ENCODE results near the gene CDC14B. TPM values are rescaled to one million over a fixed set of nuclear protein-coding genes. Genes with fewer than 3 reads are reported as not detected.

The CDC14B gene
- total RNA-seq, 1 experiment from 2014 or later, result 29.8 TPM

GRCh38 chr9:96497117-96497399 is 122.6 kb downstream of the CDC14B start:
- no peaks in the 10 kb centered on the region for H3K9me3 Mint-ChIP-seq (ENCODE audit: low read depth, unreplicated experiment)
- no TSS peak for BruUV-seq (replicated peaks)
- TF ChIP-seq, protein P1, sequence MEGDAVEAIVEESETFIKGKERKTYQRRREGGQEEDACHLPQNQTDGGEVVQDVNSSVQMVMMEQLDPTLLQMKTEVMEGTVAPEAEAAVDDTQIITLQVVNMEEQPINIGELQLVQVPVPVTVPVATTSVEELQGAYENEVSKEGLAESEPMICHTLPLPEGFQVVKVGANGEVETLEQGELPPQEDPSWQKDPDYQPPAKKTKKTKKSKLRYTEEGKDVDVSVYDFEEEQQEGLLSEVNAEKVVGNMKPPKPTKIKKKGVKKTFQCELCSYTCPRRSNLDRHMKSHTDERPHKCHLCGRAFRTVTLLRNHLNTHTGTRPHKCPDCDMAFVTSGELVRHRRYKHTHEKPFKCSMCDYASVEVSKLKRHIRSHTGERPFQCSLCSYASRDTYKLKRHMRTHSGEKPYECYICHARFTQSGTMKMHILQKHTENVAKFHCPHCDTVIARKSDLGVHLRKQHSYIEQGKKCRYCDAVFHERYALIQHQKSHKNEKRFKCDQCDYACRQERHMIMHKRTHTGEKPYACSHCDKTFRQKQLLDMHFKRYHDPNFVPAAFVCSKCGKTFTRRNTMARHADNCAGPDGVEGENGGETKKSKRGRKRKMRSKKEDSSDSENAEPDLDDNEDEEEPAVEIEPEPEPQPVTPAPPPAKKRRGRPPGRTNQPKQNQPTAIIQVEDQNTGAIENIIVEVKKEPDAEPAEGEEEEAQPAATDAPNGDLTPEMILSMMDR (IDR thresholded peaks at IDR 0.05; ENCODE audit: unreplicated experiment), result no peak
- no peaks in the 10 kb centered on the region for H3K4me1 Mint-ChIP-seq (ENCODE audit: low read depth, unreplicated experiment)
- CTCF ChIA-PET, result interaction anchor here (0.9 kb wide), 1 partner anchor 169 kb away, joined by 4 read pairs; no protein-coding TSS in a partner anchor
- no peaks in the 10 kb centered on the region for H3K27me3 Mint-ChIP-seq (ENCODE audit: unreplicated experiment)
- H3K36me3 Mint-ChIP-seq (ENCODE audit: insufficient read depth, unreplicated experiment), result peaks cover 11% of the 10 kb centered on the region
- H3K27ac Mint-ChIP-seq (ENCODE audit: unreplicated experiment), result no peak overlapping the region
- no peak overlapping the region for H3K4me3 Mint-ChIP-seq (ENCODE audit: low read depth, unreplicated experiment)
- no peak for DNase-seq
- intact Hi-C loops (cut with micrococcal nuclease; ENCODE audit: unreplicated experiment), result no loop called here

DNA sequence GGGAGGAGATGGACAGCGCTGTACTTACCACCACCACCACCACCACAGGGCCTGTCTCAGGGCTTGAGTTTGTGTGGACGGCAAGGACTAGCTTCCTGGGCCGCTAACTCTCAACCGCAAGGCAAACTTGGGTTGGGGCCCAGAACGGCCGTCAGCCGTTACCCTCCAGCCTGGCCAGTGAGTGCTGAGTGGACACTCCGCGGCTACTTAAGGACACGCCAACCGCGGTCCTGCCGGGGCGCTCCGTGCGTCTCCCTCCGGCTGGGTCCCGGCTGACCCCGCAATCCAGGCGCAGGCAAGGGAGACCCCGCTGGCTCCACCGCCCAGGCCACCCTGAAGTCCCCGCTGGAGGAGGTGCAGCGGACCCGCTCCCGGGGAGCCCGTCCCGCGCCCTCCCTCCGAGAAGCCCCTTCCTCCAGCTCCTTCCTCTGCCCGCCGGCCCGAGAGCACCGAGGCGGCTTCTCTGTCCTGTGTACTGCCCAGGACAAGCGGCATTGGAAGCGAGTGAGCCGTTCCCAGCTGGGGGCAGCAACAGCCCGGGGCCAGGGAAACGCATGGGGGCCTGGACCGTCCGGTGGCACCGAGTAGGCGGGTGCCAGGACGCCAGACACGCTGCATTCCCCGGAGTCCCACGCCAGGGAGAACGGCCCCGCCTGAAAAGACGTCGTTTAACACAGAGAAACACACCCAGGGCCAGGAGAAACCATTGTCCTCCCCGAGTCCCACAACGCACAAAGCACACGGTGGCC is 123.1 kb downstream of the CDC14B start:
- Mint-ChIP-seq H3K4me3 (ENCODE audit: low read depth, unreplicated experiment) (no peak overlapping the region), H3K27me3 (ENCODE audit: unreplicated experiment) (no peaks in the 10 kb centered on the region), H3K36me3 (ENCODE audit: insufficient read depth, unreplicated experiment) (peaks cover 16% of the 10 kb centered on the region), H3K4me1 (ENCODE audit: low read depth, unreplicated experiment) (no peaks in the 10 kb centered on the region), H3K27ac (ENCODE audit: unreplicated experiment) (no peak overlapping the region), H3K9me3 (ENCODE audit: low read depth, unreplicated experiment) (no peaks in the 10 kb centered on the region)
- TF ChIP-seq, protein P1 (IDR thresholded peaks at IDR 0.05; ENCODE audit: unreplicated experiment), result no peak
- intact Hi-C loops (cut with micrococcal nuclease; ENCODE audit: unreplicated experiment), result no loop called here
- DNase-seq, result no peak
- no TSS peak for BruUV-seq (replicated peaks)
- CTCF ChIA-PET, result no interaction called here

DNA sequence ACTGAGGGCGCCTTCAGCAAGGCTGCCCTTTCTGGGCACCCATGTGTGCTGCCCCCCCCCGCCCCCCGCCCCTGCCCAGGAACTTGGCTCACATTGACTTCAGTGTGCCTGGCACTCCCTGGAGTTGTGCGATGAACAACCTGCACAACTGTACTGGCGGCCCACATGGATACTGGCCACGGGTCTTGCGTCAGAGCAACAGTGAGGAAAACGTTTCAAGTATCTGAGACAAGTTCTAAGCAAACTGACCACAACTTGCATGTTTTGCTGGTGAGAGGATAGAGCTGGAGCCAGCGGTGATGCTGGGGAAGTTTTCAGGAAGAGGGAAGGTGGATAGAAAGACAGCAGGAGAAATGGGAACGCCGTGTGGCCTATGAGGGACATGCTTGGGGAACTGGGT is 124.3 kb downstream of the CDC14B start:
- Mint-ChIP-seq H3K27me3 (ENCODE audit: unreplicated experiment) (no peaks in the 10 kb centered on the region), H3K4me3 (ENCODE audit: low read depth, unreplicated experiment) (no peak overlapping the region), H3K9me3 (ENCODE audit: low read depth, unreplicated experiment) (no peaks in the 10 kb centered on the region), H3K36me3 (ENCODE audit: insufficient read depth, unreplicated experiment) (peaks cover 17% of the 10 kb centered on the region), H3K27ac (ENCODE audit: unreplicated experiment) (no peak overlapping the region), H3K4me1 (ENCODE audit: low read depth, unreplicated experiment) (no peaks in the 10 kb centered on the region)
- CTCF ChIA-PET, result no interaction called here
- intact Hi-C loops (cut with micrococcal nuclease; ENCODE audit: unreplicated experiment), result no loop called here
- TF ChIP-seq, protein P1 (IDR thresholded peaks at IDR 0.05; ENCODE audit: unreplicated experiment), result no peak
- no peak for DNase-seq
- BruUV-seq (replicated peaks), result no TSS peak

GRCh38 chr9:96494215-96494800 is 125.3 kb downstream of the CDC14B start:
- Mint-ChIP-seq H3K4me1 (ENCODE audit: low read depth, unreplicated experiment) (no peaks in the 10 kb centered on the region), H3K27ac (ENCODE audit: unreplicated experiment) (no peak overlapping the region), H3K36me3 (ENCODE audit: insufficient read depth, unreplicated experiment) (peaks cover 19% of the 10 kb centered on the region), H3K27me3 (ENCODE audit: unreplicated experiment) (no peaks in the 10 kb centered on the region), H3K4me3 (ENCODE audit: low read depth, unreplicated experiment) (no peak overlapping the region), H3K9me3 (ENCODE audit: low read depth, unreplicated experiment) (no peaks in the 10 kb centered on the region)
- TF ChIP-seq, protein P1 (IDR thresholded peaks at IDR 0.05; ENCODE audit: unreplicated experiment), result no peak
- no TSS peak for BruUV-seq (replicated peaks)
- no peak for DNase-seq
- intact Hi-C loops (cut with micrococcal nuclease; ENCODE audit: unreplicated experiment), result no loop called here
- CTCF ChIA-PET, result no interaction called here

Measured in Calu3 (cell line).